ENCODE measurements around the gene CTAGE8.
"Not testable (repeated sequence)": the region's sequence is repeated elsewhere in the genome, so short reads cannot be mapped to it uniquely, and the experiment has no call there.

The CTAGE8 gene

GRCh38 chr7:144269188-144269587 lies at the start of gene CTAGE8:
CTAGE8 (minus strand) TSS chr7:144269288; CDS start chr7:144269250, 38 bp downstream.
- not testable (repeated sequence) for DNase-seq (ENCODE audit: low read depth, low spot score)

GRCh38 chr7:144317537-144317936 lies 48.4 kb upstream of the CTAGE8 start:
- DNase-seq (ENCODE audit: low read depth, low spot score) = not testable (repeated sequence)

DNA sequence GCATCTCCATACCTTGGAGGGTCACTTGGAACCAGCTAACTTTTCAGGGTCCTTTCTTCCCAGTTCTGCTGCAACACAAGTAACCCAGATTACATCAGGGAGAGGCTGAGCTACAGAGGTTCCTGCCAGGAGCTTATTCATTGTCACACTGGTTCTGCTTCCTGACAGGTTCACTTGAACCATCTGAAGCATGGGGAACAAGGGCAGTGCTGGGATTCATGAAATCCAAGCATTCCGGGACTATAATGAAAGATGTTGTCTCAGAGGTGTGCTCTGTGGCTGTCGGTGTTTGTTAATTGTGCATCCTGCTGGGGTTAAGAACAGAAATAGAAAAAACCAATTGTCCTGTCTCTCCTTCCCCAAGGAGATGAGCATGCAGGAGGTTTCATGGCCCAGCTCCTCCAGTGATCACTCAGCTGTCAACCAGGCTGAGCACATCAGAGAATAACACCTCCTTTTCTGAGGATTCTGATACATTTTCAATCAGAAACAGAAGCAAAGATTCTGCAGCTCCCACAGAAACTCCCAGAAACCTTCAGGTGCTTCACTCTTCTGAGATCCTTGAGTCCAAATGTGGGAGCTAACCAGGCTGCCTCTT lies 42.9 kb upstream of the CTAGE8 start, which contains the start of gene OR2A1:
Gene OR2A1 (plus strand): TSS at position 548 of the 598 bp plus-strand sequence. CDS start 5,706 bp downstream, outside the sequence.
- DNase-seq (ENCODE audit: low read depth, low spot score) = not testable (repeated sequence)

- DNase-seq (ENCODE audit: low read depth, low spot score) = not testable (repeated sequence)
Observed at GRCh38 chr7:144311218-144311617, 42.1 kb upstream of the CTAGE8 start.

DNA sequence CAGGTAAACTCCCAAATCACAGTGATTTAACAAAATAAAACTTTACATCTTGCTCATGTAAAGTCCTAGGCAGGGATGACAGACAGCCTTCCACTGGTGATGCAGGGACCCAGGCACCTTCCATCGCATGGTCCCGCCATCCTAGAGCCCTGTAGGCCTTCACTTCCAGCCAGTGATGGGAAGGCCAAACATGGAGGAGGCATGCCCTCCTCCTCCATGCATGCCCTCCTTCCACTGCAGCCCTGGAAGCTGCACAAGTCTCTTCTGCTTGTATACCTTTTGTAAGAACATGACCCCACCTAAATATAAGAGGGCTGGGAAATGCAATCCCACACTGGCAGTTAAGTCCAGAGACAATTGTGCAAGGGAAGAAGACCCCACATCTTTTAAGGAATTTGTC lies 40.6 kb upstream of the CTAGE8 start:
- not testable (repeated sequence) for DNase-seq (ENCODE audit: low read depth, low spot score)

GRCh38 chr7:144305156-144305555 lies 36.1 kb upstream of the CTAGE8 start:
- not testable (repeated sequence) for DNase-seq (ENCODE audit: low read depth, low spot score)

GRCh38 chr7:144303607-144304006 lies 34.5 kb upstream of the CTAGE8 start:
- not testable (repeated sequence) for DNase-seq (ENCODE audit: low read depth, low spot score)

- not testable (repeated sequence) for DNase-seq (ENCODE audit: low read depth, low spot score)
Observed at GRCh38 chr7:144302578-144303303, 33.7 kb upstream of the CTAGE8 start.

DNA sequence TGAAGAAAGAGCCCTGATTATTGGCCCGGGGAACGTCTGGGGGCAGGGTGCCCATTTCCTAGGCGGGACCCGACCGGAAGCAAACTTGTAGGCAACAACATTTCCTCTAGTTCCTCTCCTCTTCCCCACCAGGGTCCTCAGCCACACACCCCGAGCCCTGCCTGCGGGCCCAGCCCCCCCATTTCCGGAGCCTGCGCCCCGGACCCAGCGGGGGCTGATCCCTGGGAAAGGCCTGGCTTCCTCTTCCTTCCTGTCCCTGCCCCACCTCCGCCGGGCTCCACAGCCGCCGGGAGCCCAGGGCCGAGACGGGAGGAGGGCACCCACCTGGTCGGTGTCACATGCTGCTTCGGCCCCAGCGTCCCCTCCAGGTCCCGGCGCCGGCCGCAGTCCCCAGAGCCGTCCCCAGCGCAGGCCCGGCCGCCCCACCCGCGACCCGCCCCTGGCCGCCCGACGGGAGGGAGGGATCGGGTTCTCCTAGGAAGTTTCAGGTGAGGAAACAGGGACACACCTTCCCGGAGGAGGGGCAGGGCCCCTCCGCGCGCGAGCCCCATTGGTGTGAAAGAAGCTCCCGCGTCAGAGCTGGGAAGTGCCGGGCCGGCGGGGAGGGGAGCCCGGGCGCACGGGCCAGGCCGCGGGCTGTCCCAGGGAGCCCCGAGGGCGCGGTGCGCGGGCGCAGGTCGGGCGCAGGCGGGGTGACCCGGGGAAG lies 24.9 kb upstream of the CTAGE8 start:
- DNase-seq (ENCODE audit: low read depth, low spot score) = not testable (repeated sequence)

- DNase-seq (ENCODE audit: low read depth, low spot score) = not testable (repeated sequence)
Observed at GRCh38 chr7:144292384-144293161, 23.5 kb upstream of the CTAGE8 start.

DNA sequence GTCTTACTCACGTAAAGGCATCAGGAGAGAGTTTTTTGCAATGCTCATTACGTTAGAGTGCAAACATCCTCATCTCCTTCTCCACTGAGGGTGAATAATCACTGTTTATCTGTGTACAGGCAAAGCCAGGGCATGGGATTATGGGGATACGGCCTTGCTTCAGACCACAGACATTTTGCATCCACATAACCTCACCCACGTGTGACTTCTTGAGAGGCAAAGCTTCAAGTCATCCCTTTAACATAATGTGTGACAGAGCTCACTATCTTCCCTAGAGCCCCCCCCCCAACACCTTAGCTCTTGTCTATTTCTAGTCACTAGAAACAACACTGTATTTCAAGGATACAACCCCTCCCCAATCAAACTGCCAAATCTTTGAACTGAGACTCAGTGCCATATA lies 22.5 kb upstream of the CTAGE8 start:
- DNase-seq (ENCODE audit: low read depth, low spot score) = not testable (repeated sequence)

GRCh38 chr7:144287171-144287784 lies 18.2 kb upstream of the CTAGE8 start:
- not testable (repeated sequence) for DNase-seq (ENCODE audit: low read depth, low spot score)

DNA sequence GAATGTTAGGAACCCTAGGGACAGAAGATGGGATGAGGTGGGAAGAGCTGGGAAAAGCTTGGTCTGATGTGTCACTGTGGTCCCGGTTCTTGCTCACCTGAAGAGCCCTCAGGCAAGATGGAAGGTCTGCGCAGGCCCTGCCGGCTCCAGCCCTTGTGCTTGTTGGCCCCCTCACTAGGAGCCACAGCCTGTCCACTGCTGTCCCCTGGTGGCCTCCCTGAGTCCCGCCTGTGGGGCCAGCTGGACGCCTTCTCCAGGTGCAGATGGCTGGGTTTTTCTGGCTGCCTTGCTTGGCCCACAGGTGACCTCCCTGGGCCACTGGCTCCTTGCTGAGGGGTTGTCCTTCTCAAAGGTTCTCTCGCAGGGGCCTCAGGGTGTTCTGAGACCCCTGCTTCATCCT lies 14.6 kb upstream of the CTAGE8 start:
- DNase-seq (ENCODE audit: low read depth, low spot score) = not testable (repeated sequence)

- DNase-seq (ENCODE audit: low read depth, low spot score) = not testable (repeated sequence)
Observed at GRCh38 chr7:144282490-144282889, 13.4 kb upstream of the CTAGE8 start.

- DNase-seq (ENCODE audit: low read depth, low spot score) = not testable (repeated sequence)
Observed at GRCh38 chr7:144281981-144282380, 12.9 kb upstream of the CTAGE8 start.

DNA sequence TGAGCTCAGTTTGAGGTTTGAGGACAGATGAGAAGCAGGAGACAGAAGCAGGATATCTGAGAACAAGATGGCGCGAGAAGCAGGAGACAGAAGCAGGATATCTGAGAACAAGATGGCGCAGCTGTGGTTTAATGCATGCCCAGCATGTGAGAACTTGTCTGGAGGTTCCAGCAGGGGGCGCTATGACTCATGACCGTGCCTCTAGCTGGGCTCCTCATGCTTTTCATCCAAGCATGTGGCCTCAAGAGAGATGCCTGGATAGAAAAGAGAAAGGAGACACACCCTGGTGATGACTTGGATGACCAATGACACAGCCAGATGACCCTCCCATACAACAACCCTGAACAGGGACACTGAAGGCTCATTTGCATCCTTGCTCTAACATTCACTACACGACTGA lies 10.9 kb upstream of the CTAGE8 start:
- not testable (repeated sequence) for DNase-seq (ENCODE audit: low read depth, low spot score)

DNA sequence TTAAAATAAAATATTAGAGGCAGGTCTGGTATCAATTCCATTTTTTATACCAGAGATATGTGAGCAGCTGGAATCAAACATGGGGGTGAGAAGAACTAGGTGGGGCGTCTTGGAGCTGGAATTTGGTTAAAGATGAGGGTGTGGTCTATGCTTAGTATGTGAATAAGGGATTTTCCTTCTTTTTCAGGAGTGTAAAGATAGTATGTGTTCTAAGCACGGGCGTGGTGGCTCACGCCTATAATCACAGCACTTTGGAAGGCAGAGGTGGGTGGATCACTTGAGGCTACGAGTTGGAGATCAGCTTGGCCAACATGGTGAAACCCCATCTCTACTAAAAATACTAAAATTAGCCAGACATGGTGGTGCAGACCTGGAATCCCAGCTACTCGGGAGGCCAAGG lies 6.2 kb upstream of the CTAGE8 start:
- not testable (repeated sequence) for DNase-seq (ENCODE audit: low read depth, low spot score)

GRCh38 chr7:144264692-144265091 lies 4.4 kb downstream of the CTAGE8 start, which contains the start of gene OR2A7:
OR2A7 (minus strand) TSS chr7:144264792; CDS start chr7:144259628, 5,164 bp downstream.
- not testable (repeated sequence) for DNase-seq (ENCODE audit: low read depth, low spot score)

DNA sequence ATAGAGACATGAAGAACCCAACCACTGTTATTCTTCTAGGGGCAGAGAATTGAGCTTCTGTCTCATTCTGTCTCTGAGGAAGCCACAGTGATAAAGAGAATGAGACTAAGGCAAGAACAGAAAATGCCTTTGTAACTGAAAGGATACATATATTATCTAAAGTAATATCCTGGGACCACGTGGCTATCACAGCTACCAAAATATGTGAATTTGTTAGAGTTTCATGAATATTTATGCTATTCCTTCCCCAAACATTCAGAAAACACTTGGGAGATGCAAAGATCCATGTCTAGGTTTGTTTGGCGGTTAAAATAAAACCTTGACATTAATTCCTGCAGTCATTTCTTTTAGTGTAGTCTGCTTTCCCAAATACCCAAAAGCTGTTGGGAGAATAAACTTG lies 7.0 kb downstream of the CTAGE8 start:
- not testable (repeated sequence) for DNase-seq (ENCODE audit: low read depth, low spot score)

GRCh38 chr7:144259067-144259466 lies 10.0 kb downstream of the CTAGE8 start:
- not testable (repeated sequence) for DNase-seq (ENCODE audit: low read depth, low spot score)

GRCh38 chr7:144256112-144256511 lies 13.0 kb downstream of the CTAGE8 start:
- no peak for DNase-seq (ENCODE audit: low read depth, low spot score)
